ENCODE data around the gene ATP8B4.

ATP8B4 gene

GRCh38 chr15:50128266-50128665, 9.2 kb upstream of the ATP8B4 start:
- Histone ChIP-seq H3K27ac (ENCODE audit: low read length) (no peak overlapping the region), H3K9me3 (ENCODE audit: insufficient read depth, low read length, severe bottlenecking) (no peaks in the 10 kb centered on the region), H3K27me3 (ENCODE audit: insufficient read depth, low read length, poor library complexity) (no peaks in the 10 kb centered on the region), H3K4me1 (ENCODE audit: insufficient read depth, low read length) (no peaks in the 10 kb centered on the region), H3K79me2 (ENCODE audit: insufficient read depth, low read length) (no peaks in the 10 kb centered on the region), H3K4me3 (ENCODE audit: low read depth in 1 of 2, low read length in 2 of 2) (no peak overlapping the region), H3K4me2 (ENCODE audit: insufficient read depth, low read length) (no peak overlapping the region), H4K20me1 (ENCODE audit: insufficient read depth, low read length) (no peaks in the 10 kb centered on the region), H3K9ac (ENCODE audit: low read depth, low read length) (no peak overlapping the region), H2AFZ (ENCODE audit: low read depth, low read length) (no peak overlapping the region), H3K36me3 (ENCODE audit: insufficient read depth, low read length) (no peaks in the 10 kb centered on the region)
- no peak for ATAC-seq (ENCODE audit: insufficient read depth, low read depth)
- DNase-seq: no peak
- TF ChIP-seq CTCF (IDR thresholded peaks at IDR 0.05; ENCODE audit: borderline replicate concordance, extremely low read depth, low read length, poor library complexity, severe bottlenecking) (no peak), EZH2 (IDR thresholded peaks at IDR 0.05; ENCODE audit: borderline replicate concordance, low read depth, low read length, severe bottlenecking) (no peak)

GRCh38 chr15:50127255-50127777, 8.3 kb upstream of the ATP8B4 start:
- no peak overlapping the region for H2AFZ ChIP-seq (ENCODE audit: low read depth, low read length)
- H4K20me1 ChIP-seq (ENCODE audit: insufficient read depth, low read length): no peaks in the 10 kb centered on the region
- no peaks in the 10 kb centered on the region for H3K79me2 ChIP-seq (ENCODE audit: insufficient read depth, low read length)
- no peak overlapping the region for H3K9ac ChIP-seq (ENCODE audit: low read depth, low read length)
- H3K4me3 ChIP-seq (ENCODE audit: low read depth in 1 of 2, low read length in 2 of 2): no peak overlapping the region
- DNase-seq (no peak), ATAC-seq (ENCODE audit: insufficient read depth, low read depth) (no peak)
- TF ChIP-seq CTCF (IDR thresholded peaks at IDR 0.05; ENCODE audit: borderline replicate concordance, extremely low read depth, low read length, poor library complexity, severe bottlenecking) (no peak), EZH2 (IDR thresholded peaks at IDR 0.05; ENCODE audit: borderline replicate concordance, low read depth, low read length, severe bottlenecking) (no peak)
- H3K4me2 ChIP-seq (ENCODE audit: insufficient read depth, low read length): no peak overlapping the region
- H3K36me3 ChIP-seq (ENCODE audit: insufficient read depth, low read length): no peaks in the 10 kb centered on the region
- no peaks in the 10 kb centered on the region for H3K9me3 ChIP-seq (ENCODE audit: insufficient read depth, low read length, severe bottlenecking)
- no peaks in the 10 kb centered on the region for H3K27me3 ChIP-seq (ENCODE audit: insufficient read depth, low read length, poor library complexity)
- H3K4me1 ChIP-seq (ENCODE audit: insufficient read depth, low read length): no peaks in the 10 kb centered on the region
- H3K27ac ChIP-seq (ENCODE audit: low read length): no peak overlapping the region

- no peak overlapping the region for H3K4me3 ChIP-seq (ENCODE audit: low read depth in 1 of 2, low read length in 2 of 2)
- H3K27me3 ChIP-seq (ENCODE audit: insufficient read depth, low read length, poor library complexity): no peaks in the 10 kb centered on the region
- no peak overlapping the region for H2AFZ ChIP-seq (ENCODE audit: low read depth, low read length)
- H3K9ac ChIP-seq (ENCODE audit: low read depth, low read length): no peak overlapping the region
- ATAC-seq (ENCODE audit: insufficient read depth, low read depth) (no peak), DNase-seq (no peak)
- no peak overlapping the region for H3K27ac ChIP-seq (ENCODE audit: low read length)
- no peaks in the 10 kb centered on the region for H3K4me1 ChIP-seq (ENCODE audit: insufficient read depth, low read length)
- H3K36me3 ChIP-seq (ENCODE audit: insufficient read depth, low read length): no peaks in the 10 kb centered on the region
- no peaks in the 10 kb centered on the region for H4K20me1 ChIP-seq (ENCODE audit: insufficient read depth, low read length)
- no peak for TF ChIP-seq CTCF (IDR thresholded peaks at IDR 0.05; ENCODE audit: borderline replicate concordance, extremely low read depth, low read length, poor library complexity, severe bottlenecking)
- TF ChIP-seq EZH2 (IDR thresholded peaks at IDR 0.05; ENCODE audit: borderline replicate concordance, low read depth, low read length, severe bottlenecking): no peak
- no peaks in the 10 kb centered on the region for H3K9me3 ChIP-seq (ENCODE audit: insufficient read depth, low read length, severe bottlenecking)
- no peak overlapping the region for H3K4me2 ChIP-seq (ENCODE audit: insufficient read depth, low read length)
- H3K79me2 ChIP-seq (ENCODE audit: insufficient read depth, low read length): no peaks in the 10 kb centered on the region
Observed at GRCh38 chr15:50126072-50126471, 7.0 kb upstream of the ATP8B4 start.

GRCh38 chr15:50124631-50125030, 5.6 kb upstream of the ATP8B4 start:
- Histone ChIP-seq H2AFZ (ENCODE audit: low read depth, low read length) (no peak overlapping the region), H3K4me2 (ENCODE audit: insufficient read depth, low read length) (no peak overlapping the region), H3K9me3 (ENCODE audit: insufficient read depth, low read length, severe bottlenecking) (no peaks in the 10 kb centered on the region), H3K27ac (ENCODE audit: low read length) (no peak overlapping the region), H3K79me2 (ENCODE audit: insufficient read depth, low read length) (no peaks in the 10 kb centered on the region), H3K27me3 (ENCODE audit: insufficient read depth, low read length, poor library complexity) (no peaks in the 10 kb centered on the region), H3K4me3 (ENCODE audit: low read depth in 1 of 2, low read length in 2 of 2) (no peak overlapping the region), H3K4me1 (ENCODE audit: insufficient read depth, low read length) (no peaks in the 10 kb centered on the region), H3K9ac (ENCODE audit: low read depth, low read length) (no peak overlapping the region), H4K20me1 (ENCODE audit: insufficient read depth, low read length) (no peaks in the 10 kb centered on the region), H3K36me3 (ENCODE audit: insufficient read depth, low read length) (no peaks in the 10 kb centered on the region)
- ATAC-seq (ENCODE audit: insufficient read depth, low read depth): no peak
- TF ChIP-seq EZH2 (IDR thresholded peaks at IDR 0.05; ENCODE audit: borderline replicate concordance, low read depth, low read length, severe bottlenecking) (no peak), CTCF (IDR thresholded peaks at IDR 0.05; ENCODE audit: borderline replicate concordance, extremely low read depth, low read length, poor library complexity, severe bottlenecking) (no peak)
- DNase-seq: no peak

Measured in DND-41 (cell line).